Activated CD8-positive, alpha-beta memory T cell treated with anti-CD3 and anti-CD28 coated beads, Interleukin-2, amount 50 U/mL, for 48 hours (primary cell): ENCODE measurements around the gene DNAJC7.

Source experiments
- DNase-seq: peaks from one replicate; pipeline ENCODE4 v3.0.0-alpha.2; 2020

Gene DNAJC7

DNA sequence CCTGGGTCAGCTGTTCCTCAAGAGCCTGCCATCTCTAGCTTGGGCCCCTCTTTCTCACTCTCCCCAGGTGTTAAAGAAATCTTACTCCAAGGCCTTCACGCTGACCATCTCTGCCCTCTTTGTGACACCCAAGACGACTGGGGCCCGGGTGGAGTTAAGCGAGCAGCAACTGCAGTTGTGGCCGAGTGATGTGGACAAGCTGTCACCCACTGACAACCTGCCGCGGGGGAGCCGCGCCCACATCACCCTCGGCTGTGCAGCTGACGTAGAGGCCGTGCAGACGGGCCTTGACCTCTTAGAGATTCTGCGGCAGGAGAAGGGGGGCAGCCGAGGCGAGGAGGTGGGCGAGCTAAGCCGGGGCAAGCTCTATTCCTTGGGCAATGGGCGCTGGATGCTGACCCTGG is 43.8 kb downstream of the DNAJC7 start:
- no peak for DNase-seq

DNA sequence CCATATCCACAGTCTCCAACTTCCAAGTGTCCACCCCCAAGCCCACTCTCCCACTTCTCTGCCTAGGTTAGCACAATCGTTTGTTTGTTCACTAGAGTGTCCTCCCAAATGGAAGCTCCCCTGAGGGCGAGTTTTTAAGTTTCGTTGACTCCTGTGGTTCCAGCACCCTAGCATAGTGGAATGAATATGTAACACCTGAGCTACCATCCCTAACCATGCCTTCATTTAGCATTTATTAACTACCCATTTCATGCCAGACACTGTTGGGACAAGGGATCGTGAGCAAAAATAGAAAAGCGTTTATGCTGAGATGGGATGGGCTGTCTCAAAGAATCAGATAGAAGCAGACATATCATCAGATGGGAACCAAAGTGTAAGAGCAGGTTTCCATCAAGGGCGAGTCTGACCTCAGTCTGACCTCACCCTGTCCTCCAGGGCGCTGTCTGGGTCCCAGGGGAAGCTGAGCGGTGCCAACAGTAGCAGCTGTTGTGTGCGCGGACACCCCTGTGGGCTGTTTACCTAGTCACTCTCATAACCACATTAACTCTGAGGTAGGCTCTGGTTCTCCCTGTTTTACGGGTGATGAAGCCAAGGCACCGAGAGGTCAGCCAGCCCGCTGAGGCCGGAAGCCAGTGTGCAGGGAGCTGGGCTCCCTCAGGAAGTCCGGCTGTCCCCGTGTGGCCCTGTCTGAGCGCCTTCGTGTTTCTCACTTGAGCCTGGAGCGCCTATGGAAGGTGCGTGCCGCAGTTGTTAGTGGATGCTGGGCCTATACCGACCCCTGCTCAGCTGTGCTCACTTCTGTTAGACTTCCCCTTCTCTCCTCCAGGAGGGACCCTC is 44.5 kb downstream of the DNAJC7 start:
- DNase-seq, result no peak

DNA sequence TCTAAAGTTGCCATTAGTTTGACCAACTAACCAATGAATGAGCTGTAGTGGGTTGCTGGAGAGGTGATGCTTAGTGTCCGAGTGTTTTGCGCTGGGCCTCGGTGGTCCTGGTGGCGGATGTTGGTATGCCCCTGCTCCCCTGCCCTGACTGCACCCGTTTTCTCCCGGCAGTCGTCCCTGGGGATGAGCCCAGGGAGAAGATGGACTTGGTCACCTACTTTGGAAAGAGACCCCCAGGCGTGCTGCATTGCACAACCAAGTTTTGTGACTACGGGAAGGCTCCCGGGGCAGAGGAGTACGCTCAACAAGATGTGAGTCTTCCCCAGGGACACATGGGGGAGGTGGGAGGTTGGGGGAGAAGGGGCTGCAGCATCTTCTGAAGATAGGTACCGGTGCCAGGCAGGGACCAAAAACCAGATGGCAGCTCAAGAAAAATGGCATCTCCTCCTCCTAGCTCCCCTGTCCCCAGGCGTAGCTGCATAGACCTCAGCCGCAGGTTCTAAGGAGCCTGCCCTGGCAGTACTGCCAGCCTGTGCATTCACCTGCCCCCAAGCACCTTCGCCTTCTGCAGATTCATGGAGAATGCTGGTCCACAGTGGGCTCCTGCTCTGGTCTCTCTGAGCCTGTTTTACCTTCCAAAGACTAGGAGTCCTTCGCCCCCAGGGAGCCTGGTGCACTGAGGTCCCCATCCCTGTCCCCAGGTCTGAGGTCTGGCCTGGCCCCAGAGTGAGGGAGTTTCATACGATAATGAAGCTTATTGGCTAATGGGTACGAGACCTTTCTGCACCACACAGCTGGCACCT is 45.3 kb downstream of the DNAJC7 start:
- no peak for DNase-seq

DNA sequence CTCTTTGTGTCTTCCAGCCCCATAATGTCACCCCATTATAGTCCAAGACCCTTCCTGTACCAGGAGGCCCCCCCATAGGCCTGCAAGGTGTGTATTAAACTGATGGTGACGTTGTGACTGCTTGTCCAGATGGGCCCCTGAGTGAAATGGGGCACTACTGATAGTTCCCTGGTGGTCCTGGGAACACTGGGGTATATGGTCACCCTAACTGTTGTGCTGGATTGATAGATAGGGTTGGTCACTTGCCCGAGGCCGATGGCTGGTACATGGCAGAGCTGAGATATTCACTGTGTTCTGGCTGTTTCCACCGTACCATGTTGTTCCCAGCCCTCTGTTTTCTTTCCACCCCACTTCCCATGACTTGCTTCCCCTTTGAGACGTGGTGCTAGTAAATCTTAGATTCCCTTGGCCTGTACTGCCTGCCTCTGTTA is 46.3 kb downstream of the DNAJC7 start:
- no peak for DNase-seq

DNA sequence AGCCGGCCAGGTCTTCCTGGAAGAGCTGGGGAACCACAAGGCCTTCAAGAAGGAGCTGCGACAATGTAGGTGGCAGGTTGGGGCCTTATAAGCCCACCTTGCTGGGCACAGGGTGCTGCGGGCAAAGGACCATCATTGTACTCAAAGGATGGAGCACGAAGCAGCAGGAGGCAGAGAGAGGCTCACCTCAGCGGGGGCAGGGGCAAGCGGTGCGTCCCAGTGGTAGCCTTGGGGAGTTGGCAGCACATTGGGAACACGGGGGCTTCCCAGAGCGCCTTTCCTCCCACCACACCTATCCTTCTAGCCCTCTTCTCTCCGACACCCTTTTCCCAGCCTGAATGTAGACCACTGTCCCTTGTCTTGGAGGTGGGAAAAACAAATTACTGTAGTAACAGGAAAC is 48.6 kb downstream of the DNAJC7 start:
- no peak for DNase-seq

DNA sequence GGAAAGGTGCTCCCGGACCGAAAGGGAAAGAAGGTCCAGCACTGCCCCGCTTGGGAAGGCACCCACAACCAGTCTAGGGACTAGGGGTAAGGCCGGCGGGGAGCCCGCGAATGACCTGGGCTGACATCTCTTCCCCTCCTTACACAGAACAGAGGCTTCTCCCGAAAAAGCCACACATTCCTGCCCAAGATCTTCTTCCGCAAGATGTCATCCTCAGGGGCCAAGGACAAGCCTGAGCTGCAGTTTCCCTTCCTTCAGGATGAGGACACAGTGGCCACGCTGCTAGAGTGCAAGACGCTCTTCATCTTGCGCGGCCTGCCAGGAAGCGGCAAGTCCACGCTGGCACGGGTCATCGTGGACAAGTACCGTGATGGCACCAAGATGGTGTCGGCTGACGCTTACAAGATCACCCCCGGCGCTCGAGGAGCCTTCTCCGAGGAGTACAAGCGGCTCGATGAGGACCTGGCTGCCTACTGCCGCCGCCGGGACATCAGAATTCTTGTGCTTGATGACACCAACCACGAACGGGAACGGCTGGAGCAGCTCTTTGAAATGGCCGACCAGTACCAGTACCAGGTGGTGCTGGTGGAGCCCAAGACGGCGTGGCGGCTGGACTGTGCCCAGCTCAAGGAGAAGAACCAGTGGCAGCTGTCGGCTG is 49.2 kb downstream of the DNAJC7 start:
- no peak for DNase-seq

DNA sequence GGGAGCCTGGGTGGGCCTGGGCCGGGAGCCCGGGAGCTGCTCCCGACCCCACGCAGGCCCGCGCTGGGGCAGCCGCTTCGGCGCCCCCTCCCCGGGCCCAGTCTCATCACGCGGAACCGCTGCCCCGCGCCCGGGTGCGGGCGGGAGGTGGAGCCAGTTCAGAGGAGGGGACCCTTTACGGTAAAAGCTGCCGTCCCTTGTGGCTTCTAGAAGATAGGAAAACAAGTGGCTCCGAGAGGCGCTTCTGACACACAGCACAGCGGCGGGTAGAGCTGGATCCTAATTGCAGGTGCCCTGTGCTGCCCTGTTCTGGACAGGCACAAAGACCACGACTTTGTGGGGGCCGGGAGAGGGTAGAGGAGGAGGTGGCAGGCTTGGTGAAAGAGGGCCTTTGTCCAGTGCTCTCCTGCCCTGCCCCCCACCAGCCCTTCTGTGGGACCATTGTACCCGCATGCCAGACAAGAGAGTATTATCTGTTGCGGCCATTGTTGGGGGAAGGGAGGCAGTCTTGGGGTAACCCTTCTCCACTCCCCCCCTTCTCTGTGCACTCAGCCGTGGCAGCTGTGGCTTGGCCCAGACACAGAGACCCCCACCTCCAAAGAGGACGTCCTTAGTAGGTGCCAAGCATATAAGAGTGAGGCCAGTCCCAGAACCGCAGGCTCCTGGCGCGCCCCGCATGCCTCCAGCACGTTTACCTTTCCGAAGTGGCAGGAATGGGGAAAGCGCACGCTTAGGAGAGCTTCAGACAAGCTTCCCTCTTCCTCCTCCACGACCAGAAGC is 49.9 kb downstream of the DNAJC7 start:
- DNase-seq, result peak; percentile 77

DNA sequence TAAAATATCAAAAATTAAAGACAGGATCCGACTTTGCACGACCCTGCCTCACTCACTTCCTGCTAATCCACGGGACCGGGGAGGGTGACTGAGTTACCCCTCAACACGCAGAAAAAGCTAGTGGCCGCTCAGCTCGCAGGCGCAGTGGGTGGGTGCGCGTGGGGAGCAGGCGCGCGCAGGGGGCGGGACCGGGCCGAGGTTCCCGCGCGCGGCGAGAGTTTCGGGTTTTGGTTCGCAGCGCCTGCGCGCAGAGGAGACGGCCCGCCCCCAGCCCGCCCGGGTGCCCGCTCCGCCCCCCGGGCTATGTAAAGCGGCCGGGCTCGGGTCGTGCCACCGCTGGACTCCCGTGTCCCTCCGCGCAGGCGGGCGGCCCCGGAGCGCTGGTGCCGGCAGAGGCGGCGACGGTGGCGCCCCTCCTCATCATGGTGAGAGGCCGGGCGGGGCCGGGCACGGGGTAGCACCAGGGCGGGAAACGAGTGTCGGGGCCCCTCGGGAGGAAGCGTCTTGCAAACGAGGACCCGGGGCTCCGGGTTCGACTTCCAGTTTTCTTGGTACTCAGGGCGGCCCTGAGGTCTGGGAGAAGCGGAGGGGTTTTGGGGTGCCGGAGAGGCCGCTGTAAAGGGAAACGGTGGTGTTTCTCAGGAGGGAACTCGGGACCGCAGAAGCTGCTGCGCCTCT is 50.6 kb downstream of the DNAJC7 start, which contains the start of gene CNP:
Gene CNP (plus strand): TSS at position 333 of the 678 bp plus-strand sequence. CDS start 90 bp downstream, at position 423.
- peak; percentile 97 for DNase-seq

DNA sequence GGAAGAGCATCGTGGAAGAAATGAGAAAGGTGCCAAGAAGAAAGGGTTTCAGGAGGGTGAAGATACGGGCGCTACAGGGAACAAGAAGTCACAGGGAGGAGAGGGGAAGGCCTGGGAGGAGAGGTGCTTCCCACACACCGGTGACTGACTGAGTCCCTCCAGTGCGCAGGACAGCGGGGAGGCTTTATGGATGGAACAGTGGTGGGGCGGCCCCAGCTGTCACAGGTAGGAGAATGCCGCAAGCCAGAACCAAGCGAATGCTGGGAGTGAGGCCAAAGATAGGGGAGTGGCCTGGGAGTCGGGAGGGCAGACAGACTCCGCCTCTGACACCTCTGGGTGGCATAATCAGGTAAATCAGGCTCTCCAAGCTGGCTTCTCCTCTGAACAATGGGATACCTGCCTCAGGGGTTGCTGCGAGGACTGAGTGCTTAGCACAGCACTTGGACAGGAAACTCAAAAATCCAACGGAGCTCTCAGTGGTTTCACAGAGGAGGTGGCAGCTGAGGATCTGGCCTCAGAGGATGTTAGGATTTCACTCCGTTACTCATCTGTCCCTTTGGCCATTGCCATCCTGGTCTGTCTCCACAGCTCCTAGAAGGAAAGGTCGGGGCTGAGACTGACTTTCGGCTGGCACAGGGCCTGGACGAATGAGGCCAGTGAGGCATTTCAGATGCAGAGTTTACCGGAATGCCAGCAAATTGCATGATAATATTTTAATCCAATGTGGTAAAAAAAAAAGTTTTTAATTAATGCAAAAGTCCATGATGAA is 51.4 kb downstream of the DNAJC7 start:
- peak; percentile 79 for DNase-seq

DNA sequence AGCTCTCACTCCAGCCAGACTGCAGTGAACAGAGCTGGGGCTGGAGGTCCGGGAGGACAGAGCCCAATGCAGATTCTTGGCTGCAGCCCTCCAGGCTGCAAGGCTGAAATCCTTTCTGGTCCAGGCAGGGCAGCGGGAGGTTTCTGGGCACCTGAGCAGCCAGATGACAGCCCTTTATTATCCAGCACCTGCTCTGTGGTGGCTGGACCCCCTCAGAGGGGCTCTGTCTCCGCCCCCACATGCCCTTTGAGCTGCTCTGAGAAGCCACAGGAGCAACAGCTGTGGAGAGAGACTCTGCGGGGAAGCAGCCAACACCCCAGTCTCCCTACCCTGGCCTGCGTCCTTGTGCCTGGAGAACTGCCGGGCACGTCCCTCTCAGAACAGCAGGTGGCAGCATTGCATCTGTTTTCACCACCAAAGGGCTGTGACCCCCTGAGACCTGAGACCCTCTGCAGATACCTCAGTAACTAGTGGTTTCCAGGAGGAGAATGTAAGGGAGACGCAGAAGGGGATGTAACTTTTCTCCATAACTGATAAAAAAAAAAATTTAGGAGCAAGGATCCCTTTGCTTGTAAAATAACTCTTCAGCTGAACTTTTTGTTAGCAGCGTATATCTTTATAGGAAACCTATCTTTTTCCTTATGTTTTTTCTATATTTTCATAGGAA is 54.3 kb downstream of the DNAJC7 start:
- peak; percentile 84 for DNase-seq

DNA sequence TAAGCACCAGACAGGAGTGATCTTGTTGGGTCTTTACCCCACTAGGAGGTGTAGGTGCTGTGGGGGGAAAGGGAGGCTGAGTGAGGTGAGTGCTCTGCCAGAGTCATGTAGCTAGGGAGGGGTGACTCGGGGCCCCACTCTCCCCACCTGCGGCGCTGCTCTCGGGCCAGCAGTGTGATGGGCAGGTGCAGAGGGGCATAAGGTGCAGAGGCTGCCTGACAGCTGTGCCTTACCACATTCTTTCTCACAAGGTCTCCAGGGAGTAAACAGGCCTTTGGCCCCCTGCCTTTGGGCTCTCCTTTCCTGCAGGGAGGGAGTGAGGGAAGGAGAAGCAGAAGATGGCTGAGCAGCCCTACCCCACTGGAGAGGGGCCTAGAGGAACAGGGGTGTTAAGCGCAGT is 55.1 kb downstream of the DNAJC7 start:
- no peak for DNase-seq

DNA sequence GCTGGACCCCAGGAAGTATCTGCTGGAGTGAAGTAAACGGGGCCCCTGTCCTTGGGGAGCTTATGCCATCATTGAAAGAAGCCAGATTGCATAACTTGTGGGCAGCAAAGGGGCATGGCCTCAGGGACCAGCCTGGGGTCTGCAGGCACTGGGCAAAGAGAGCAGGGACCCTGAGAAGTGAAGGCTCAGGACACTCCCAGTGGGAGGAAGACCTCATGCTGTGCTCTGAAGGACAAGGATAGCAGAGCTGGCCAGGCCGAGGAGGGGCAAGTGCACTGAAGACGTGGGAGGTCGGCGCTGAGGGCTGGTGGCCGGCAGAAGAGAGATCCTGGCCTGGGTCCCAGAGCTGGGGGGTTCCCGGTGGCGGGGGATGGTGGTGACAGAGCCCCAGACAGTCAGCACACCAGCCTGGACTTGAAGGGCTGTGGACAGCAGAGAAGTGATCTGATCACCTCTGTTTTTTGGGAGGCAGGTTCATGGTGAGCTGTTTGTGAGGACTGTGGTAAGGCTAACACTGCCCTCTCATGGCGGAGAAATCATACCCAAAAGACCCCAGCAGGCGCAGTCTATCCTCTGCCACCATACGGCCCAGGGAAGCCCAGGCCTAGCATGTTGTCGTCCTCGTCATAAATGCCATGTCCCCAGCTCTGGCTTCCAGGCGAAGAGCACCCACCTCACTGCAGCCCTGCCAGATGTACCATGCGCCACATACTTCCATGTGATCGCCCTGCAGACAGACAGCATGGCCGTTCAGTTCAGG is 57.7 kb downstream of the DNAJC7 start:
- DNase-seq, result no peak

DNA sequence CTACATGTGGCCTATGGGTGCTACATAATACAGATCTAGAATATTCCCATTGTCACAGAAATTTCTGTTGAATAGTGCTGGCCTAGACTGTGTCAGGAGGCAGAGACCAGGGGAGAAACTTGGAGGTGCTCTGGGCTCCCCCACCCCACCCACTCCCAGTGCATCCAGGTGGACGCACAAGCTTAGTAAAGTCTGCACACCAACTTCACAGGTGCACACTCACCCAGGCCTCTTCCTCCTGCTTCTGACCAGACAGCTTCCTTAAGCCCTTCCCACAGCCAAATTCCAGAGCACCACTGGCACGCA is 58.3 kb downstream of the DNAJC7 start:
- DNase-seq, result no peak

DNA sequence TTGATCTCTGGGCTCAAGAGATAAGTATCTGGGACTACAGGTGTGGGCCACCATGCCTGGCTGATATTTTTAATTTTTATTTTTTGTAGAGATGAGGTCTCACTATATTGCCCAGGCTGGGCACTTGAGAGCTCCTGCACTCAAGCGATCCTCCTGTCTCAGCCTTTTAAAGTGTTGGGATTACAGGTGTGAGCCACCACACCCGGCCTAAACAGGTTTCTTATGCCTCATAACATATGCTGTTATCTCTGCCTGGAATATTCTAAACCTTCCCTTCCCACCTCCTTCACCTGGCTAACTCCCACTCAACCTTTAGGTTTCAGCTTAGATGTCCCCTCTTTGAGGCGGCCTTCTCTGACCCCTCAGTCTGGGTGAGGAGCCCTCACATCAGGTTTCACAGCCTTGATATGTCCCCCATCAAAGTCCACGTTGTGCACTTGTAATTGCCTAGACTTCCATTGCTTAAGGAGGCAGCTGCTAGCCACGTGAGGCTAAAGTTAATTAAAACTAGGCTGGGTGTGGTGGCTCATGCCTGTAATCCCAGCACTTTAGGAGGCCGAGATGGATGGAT is 59.3 kb downstream of the DNAJC7 start:
- no peak for DNase-seq

DNA sequence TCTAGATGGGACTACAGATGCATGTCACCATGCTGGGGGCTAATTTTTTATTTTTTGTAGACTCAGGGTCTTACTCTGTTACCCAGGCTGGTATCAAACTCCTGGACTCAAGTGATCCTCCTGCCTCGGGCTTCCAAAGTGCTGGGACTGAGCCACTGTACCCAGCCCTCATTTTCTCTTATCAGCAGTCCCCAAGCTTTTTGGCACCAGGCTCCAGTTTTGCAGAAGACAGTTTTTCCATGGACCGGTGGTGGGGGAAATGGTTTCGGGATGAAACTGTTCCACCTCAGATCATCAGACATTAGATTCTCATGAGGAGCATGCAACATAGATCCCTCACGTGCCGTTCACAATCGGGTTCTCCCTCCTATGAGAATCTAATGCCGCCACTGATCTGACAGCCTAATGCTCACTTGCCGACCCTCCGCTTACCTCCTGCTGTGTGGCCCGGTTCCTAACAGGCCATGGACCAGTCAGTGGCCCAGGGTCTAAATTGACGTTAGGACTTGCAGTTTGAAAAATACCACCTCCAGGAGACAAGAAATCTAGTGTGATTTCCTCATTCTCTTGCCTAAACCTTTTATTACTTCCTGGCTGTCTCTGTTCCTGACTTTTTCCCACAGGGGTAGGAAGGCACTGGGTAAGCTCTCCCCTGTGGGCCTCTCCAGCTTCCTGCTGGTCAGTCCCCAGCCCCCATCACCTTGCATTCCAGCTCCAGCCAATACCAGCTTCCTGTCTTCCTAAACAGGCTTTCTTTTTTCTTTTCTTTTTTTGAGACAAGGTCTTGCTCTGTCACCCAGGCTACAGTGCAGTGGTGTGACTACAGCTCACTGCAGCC is 60.0 kb downstream of the DNAJC7 start:
- DNase-seq, result no peak

DNA sequence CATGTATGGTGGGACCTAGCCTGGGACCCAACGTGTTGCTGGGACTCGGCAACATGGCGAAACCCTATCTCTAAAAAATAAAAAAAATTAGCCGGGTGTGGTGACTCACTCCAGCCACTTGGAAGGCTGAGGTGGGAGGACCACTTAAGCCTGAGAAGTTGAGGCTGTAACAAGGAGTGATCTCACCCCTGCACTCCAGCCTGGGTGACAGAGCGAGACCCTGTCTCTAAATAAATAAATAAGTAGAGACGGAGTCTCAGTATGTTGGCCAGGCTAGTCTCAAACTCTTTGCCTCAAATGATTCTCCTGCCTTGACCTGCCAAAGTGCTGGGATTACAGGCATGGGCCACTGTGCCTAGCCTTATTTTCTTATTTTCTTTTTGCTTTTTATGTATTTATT is 60.7 kb downstream of the DNAJC7 start:
- DNase-seq, result no peak

DNA sequence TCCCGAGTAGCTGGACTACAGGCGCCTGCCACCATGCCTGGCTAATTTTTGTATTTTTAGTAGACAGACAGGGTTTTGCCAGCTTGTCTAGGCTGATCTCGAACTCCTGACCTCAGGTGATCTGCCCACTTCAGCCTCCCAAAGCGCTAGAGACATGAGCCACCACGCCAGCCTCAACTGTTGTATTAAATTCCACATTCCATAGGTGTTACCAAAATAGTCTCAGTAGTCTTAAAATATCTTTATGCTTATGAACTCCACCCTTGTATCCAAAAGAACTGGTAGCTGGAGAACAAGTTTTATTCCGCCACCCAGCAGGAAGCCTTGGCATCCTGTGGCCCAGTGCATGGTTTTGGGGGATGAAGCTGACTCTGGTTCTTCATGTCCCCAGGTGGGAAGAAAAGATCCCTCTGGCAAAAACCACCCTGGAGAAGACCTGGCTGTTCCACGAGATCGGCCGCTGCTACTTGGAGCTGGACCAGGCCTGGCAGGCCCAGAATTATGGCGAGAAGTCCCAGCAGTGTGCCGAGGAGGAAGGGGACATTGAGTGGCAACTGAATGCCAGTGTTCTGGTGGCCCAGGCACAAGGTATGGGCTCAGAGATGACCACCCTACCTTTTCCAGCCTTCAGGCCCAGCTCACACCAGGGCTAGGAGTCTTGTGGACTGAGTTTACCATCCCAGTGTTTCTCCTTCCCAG is 68.3 kb downstream of the DNAJC7 start:
- no peak for DNase-seq

DNA sequence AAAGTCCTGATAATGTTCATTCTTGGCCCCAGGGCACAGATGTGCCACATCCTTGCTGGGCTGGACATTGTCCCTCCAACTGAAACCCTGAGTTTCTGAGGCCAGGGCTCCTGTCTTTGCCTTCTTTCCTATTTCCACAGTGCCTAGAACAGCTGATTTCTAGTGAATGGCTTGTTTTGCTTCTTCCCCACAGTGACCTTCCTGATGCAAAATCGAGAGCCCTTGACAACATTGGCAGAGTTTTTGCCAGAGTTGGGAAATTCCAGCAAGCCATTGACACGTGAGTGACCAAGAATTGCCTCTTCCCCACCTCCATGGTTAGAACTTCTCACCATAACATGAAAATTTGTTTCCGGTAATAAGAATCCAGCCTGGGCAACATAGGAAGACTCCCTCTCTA is 72.3 kb downstream of the DNAJC7 start:
- DNase-seq, result no peak
